Stimulated activated CD4-positive, alpha-beta T cell treated with anti-CD3 and anti-CD28 coated beads, Interleukin-2, amount 100 ng/mL, for 24 hours (primary cell): ENCODE measurements around the gene OXT.

Source experiments
- DNase-seq, 2 donors: peaks; one replicate each; pipeline ENCODE4 v3.0.0-alpha.2; 2020

OXT gene

GRCh38 chr20:3088031-3088430 is 16.6 kb downstream of the OXT start:
- no peak for DNase-seq

DNA sequence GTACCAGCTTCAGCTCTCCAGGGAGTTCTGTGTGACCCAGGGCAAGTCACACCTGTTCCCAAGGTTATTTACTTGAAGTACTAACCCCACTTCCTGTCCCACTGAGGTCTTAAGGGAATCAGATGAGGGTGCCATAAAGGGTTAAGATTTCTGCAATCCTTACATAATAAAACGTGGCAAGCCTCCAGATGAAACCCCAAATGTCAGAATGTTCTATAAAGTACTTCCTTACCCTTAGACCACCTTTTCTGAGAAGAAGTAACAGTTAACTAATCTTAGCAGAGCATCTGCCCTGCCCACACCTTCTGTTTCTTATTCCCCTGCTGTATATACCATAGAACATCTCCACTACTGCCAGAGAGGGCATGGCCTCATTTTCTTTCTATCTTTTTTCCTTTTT is 19.1 kb downstream of the OXT start:
- DNase-seq: no peak

- peak; percentile 46 to 56 for DNase-seq
Observed at GRCh38 chr20:3092611-3093379, 21.4 kb downstream of the OXT start.

DNA sequence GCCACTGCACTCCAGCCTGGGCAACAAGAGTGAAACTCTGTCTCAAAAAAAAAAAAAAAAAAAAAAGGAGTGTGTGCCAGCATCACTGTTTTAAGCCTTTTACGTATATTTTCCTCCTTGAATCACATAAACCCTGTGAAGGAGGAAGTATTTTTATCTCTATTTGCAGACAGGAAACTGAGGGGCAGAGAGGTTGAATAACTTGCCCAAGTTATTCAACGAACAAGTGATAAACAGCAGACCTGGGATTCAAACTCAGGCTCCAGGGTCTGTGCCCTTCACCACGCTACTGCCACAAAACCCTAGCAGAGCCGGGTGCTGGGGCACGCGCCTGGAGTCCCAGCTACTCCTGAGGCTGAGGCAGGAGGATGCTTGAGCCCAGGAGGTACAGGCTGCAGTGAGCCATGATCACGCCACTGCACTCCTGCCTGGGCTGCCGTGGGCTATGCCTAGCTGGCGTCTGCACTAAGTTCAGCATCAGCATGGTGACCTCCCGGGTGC is 22.5 kb downstream of the OXT start:
- no peak for DNase-seq

DNA sequence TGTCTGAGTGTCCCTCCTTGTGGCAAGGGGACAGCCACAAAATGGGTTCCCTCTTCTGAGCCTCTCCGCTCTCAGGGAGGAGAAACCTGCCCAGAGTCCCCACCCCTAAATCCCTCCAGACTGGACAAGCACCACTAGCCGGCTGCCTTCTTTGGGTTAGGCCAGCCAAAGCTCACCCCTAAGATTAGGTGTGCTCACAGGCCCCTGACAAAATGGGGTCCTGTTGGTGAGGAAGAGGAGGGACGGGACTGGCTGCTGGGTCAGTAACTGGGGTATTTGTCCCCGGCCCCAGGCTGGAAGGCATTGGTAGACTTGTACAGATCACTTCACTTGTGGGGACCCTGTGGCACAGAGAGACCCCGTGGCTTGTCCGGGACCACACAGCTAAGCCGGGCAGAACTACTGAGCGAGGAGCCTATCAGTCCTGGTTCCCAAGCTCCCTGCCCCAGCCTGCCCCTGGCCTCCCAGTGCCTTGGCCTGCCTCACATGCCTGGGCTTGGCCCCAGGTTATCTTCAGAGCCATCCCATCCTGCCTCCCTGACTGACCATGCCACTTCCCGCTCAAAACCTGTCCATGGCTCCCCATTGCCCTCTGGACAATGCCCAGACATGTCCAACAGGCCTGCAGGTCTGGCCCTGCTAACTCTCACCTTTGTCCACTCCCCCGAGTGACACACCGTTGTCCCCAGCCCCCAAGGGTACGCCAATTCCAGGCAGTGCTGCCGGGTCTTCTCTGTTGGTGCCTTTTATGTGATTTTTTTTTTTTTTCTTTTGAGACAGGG is 23.6 kb downstream of the OXT start:
- DNase-seq: no peak

GRCh38 chr20:3100480-3100879 is 29.1 kb downstream of the OXT start:
- DNase-seq: no peak

DNA sequence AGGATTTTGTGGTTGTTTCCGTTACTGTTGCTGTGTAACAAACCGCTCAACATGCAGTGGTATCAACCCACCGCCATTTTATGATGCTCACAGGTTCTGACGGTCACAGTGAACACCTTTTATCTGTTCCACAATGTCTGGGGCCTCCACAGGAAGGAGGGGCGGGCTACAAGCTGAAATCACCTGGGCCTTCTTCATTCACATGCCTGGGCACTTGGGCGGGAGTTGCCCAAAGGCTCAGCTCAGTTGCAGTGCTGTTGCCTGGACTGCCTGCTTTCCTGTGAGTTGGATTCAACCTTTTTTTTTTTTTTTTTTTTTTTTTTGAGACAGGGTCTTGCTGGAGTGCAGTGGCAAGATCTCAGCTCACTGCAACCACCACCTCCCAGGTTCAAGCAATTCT is 29.8 kb downstream of the OXT start:
- DNase-seq: no peak

DNA sequence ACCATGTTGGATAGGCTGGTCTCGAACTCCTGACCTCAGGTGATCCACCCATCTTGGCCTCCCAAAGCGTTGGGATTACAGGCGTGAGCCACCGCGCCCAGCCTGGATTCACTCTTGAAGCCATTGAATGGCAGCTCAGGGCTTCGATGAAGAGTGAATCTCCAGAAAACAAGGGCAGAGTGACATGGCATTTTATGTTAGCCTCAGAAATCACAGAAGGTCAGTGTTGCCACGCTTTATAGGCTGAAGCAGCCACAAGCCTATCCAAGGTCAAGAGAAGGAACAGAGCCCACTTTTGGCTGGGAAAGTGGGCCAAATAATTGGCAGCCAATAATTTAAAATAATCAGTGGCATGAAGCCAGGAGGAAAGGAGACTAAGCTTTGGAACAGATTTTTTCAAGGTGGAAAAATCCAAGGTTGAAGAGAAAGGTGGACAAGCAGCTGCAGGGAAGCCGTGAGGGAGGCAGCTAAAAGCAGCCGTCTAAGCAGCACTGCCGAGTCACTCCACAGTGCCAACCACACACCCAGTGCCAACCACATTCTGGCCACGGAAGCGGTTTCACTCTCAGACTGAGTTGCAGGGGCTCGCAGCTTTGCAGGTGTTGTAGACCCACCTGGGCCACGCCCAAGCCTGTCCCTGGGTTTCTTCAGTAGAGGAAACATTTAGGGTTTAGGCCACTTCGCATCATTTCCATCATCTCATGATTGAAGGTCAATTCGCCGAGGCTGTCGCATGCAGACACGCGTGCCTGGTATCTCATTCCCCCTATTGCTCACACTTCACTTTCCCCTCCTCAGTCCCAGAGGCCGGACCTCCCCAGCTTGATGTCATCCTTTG is 30.5 kb downstream of the OXT start:
- peak; percentile 55 to 70 for DNase-seq

DNA sequence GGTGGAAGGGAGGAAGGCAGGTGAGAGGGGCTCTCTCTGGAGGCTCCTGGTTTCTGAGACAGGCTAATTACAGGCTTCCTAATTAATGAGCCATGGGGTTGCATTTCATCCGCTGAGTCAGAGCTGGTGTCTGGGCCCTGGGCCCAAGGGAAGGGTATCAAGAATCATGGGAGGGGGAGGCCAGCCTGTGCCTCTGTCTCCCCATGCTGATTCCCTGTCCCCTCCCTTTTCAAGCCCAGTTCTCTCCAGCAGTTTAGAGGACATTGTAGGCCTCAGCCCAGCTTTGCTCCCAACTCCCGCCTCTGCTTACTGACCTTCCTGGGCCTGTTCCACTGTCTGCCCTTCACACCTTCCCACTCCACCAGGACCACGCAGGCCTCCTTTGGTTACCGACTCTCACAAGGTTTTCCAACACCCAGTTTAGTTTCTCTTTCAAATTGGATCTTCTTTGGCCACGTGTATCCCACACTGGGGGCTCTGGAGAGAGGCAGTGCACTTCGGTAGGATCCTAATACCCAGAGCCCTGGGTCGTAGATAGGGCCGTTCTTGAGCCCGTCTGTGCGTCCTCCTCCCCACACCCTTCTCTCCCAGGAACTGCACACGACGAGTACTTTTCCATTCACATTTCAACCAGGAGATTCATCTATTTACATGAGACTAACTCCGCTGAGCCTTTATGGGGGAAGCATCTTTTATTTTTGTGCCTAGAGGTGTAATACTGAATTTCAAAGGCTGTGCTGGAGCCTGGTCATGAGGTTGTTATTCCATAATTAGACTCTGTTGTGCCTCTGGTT is 31.4 kb downstream of the OXT start:
- no peak for DNase-seq

DNA sequence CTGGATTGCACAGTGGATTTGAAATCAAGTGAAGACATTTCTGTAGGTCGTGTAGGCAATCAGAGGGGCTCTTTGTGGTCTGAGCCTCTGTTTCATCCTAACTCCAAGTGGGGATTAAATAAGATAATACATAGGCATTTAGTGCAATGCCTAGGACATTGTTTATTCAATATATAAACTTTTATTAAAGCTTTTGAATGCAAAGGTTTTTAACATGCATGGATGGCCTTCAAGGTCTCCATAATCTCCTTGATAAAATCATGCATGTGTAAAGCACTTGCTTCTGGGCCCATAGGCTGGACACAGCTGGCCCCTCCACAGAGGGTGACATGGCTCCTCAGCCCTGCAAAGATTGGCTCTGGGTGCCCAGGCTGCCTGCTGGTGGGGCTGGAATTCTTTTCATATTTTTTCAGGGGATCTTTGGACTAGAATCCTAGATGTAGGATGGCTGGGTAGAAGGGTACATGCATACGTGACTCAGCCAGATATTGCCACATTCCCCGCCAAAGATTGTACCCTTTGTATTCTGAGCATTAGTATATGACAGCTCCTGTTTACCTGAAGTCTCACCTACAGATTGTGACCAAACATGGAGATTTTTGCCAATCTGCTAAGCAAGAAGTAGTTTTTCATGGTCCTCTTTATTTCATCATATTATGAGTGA is 32.1 kb downstream of the OXT start:
- DNase-seq: no peak

DNA sequence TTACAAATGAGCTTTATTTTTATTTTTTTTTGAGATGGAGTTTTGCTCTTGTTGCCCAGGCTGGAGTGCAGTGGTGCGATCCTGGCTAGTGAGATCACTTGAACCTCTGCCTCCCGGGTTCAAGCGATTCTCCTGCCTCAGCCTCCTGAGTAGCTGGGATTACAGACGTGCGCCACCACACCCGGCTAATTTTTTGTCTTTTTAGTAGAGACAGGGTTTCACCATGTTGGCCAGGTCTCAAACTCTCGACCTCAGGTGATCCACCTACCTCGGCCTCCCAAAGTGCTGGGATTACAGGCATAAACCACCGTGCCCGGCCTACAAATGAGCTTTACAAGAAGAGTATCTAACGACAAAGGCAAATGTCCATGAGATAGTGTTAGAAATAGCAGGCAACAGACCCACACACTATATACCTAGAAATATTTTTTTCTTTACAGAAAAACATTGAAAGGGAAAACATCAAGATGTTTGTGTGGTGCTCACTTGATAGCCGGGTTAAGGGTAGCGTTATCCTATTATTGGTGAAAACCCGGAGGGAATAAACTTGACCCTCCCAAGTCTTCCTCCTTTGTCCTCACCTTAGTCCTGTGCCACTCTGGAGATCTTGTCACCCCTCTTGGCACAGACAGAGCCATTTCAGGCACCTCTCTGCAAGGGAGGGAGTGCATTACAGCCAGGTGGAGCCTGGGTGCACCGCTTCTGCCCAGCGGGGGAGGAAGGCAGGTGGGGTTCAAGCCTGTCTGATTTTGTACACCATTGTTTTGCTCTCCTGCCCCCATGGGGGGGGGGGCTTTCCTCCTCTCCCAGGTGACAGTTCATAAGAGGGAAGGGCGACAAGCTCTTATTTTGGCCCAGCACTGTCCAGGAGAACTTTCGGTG is 34.1 kb downstream of the OXT start:
- DNase-seq: no peak

- DNase-seq: no peak
Observed at GRCh38 chr20:3106185-3106584, 34.8 kb downstream of the OXT start.

GRCh38 chr20:3106658-3107463 is 35.4 kb downstream of the OXT start:
- no peak for DNase-seq

DNA sequence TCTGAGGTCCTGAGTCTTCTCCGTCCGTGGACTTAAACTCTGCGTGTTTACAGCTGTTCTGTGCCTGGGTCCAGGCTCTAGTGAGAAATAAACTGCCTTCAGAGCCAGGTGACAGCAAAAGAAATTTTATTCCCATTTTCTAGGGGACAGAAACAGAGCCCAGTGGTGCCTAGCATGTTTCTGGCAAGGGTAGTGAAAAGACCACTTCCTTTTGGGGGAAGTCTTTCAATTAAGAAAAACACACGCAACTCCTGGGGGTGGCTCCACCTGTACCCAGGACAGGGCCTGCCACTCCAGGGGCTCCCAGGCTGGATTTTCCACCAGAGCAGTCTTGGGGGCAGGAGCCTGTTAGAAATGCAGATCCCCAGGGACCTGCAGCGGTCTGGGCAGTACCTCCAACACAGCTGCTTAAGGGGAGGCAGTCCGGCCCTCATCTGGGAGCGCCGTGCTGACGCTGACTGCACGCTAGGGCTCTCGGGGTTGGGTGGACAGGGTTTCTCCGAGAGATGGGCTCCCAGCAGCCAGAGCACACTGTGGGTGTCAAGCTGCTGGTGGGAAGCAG is 36.1 kb downstream of the OXT start:
- no peak for DNase-seq

DNA sequence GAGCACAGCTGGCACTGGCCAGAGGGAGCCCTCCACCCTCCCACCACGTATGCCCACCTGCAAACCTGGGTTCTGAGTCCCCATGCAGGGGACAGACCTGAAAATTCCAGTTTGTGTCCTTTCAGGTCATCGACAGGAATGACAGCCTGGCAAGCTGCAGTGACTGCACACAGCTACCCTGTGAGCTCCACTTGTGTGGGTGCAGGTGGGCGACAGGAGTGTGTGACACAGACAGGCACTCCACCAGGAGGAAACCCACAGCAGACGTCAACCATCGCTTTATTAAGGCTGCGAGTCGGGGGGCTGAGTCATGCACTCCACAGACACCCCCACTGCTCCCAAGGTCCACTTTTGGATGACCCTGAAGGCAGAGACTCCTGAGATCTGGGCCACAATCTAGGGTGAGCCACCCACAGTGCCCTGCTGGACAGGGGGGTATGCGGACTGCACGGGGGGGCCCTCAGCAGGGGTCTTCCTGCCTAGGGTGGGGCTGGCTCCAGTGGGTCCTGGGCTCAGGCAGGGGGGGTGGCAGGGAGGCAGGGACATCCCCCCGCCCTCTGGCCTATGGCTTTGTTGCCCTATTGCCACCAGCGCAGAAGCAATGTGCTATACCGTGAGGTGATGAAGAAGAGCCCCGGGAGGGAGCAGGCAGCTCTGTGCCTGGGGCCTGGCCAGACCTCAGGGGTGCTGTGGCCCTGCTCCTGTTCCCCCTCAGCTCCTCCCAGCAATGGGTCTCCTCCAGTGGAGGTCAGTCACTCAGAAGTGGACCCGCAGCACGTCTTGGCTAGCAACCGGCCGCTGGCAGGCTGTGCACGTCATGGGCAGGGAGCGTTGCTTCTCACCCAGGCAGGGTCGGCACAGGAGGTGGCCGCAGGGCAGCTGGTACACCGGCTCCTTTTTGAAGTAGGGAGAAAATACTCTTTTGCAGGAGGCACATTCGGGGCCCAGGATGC is 38.2 kb downstream of the OXT start:
- no peak for DNase-seq

GRCh38 chr20:3111507-3111906 is 40.1 kb downstream of the OXT start:
- DNase-seq: no peak

GRCh38 chr20:3111995-3112394 is 40.6 kb downstream of the OXT start:
- DNase-seq: no peak
